ENCODE measurements around the gene ZNHIT6.
"Not testable (repeated sequence)": the region's sequence is repeated elsewhere in the genome, so short reads cannot be mapped to it uniquely, and the experiment has no call there.

Gene ZNHIT6

GRCh38 chr1:85663382-85663781 is 44.9 kb downstream of the ZNHIT6 start:
- DNase-seq: no peak

GRCh38 chr1:85661767-85662166 is 46.5 kb downstream of the ZNHIT6 start:
- no peak for DNase-seq

- no peak for DNase-seq
Observed at GRCh38 chr1:85660541-85660940, 47.7 kb downstream of the ZNHIT6 start.

GRCh38 chr1:85659174-85659573 is 49.1 kb downstream of the ZNHIT6 start:
- no peak for DNase-seq

- DNase-seq: no peak
Observed at GRCh38 chr1:85656948-85657347, 51.3 kb downstream of the ZNHIT6 start.

- no peak for DNase-seq
Observed at GRCh38 chr1:85656256-85656655, 52.0 kb downstream of the ZNHIT6 start.

- no peak for DNase-seq
Observed at GRCh38 chr1:85655315-85655714, 52.9 kb downstream of the ZNHIT6 start.

GRCh38 chr1:85654066-85654782 is 54.0 kb downstream of the ZNHIT6 start:
- no peak for DNase-seq

GRCh38 chr1:85652327-85652726 is 55.9 kb downstream of the ZNHIT6 start:
- DNase-seq: no peak

GRCh38 chr1:85650645-85651044 is 57.6 kb downstream of the ZNHIT6 start:
- no peak for DNase-seq

- DNase-seq: no peak
Observed at GRCh38 chr1:85649591-85649990, 58.6 kb downstream of the ZNHIT6 start.

- not testable (repeated sequence) for DNase-seq
Observed at GRCh38 chr1:85641598-85642556, 66.4 kb downstream of the ZNHIT6 start.

- DNase-seq: not testable (repeated sequence)
Observed at GRCh38 chr1:85639920-85640319, 68.3 kb downstream of the ZNHIT6 start.

- no peak for DNase-seq
Observed at GRCh38 chr1:85638412-85638811, 69.8 kb downstream of the ZNHIT6 start.

GRCh38 chr1:85630493-85630892 is 77.7 kb downstream of the ZNHIT6 start:
- no peak for DNase-seq

- DNase-seq: no peak
Observed at GRCh38 chr1:85629532-85629920, 78.7 kb downstream of the ZNHIT6 start.

- DNase-seq: no peak
Observed at GRCh38 chr1:85628791-85629531, 79.3 kb downstream of the ZNHIT6 start.

GRCh38 chr1:85626818-85627217 is 81.4 kb downstream of the ZNHIT6 start:
- no peak for DNase-seq

GRCh38 chr1:85624361-85624760 is 83.9 kb downstream of the ZNHIT6 start:
- no peak for DNase-seq

- DNase-seq: no peak
Observed at GRCh38 chr1:85623061-85623471, 85.2 kb downstream of the ZNHIT6 start.

GRCh38 chr1:85621430-85621829 is 86.8 kb downstream of the ZNHIT6 start:
- no peak for DNase-seq

GRCh38 chr1:85617633-85618100 is 90.6 kb downstream of the ZNHIT6 start:
- no peak for DNase-seq

GRCh38 chr1:85616736-85617135 is 91.5 kb downstream of the ZNHIT6 start:
- no peak for DNase-seq

All from activated CD4-positive, alpha-beta T cell treated with anti-CD3 and anti-CD28 coated beads for 48 hours (primary cell).